Activated B cell treated with CpG ODN at 0.5 μM for 24 hours (primary cell): Measurements from ENCODE around the gene GAB1. TPM values are rescaled to one million over a fixed set of nuclear protein-coding genes. Genes with fewer than 3 reads are reported as not detected.

Source experiments
- ATAC-seq: fragments of 200-7000 bp; cut with Tn5 transposase; one replicate; pipeline ENCODE4 v1.10.0; 2021; ENCODE audit warnings: low read depth, mild to moderate bottlenecking, moderate library complexity
- CTCF ChIA-PET: fragments of 350-600 bp; sonication (Branson Sonifier 250); formaldehyde crosslinking; loops from one replicate; lab custom pipeline; 2021; ENCODE audit warnings: antibody characterized with exemption; lab: Charles Lee
- POLR2A ChIA-PET: fragments of 350-600 bp; sonication (Branson Sonifier 250); formaldehyde crosslinking; loops from one replicate; lab custom pipeline; 2021; ENCODE audit warnings: antibody characterized with exemption; lab: Charles Lee
- DNase-seq: peaks from one replicate; pipeline ENCODE4 v3.0.0; 2022
- H3K27ac Mint-ChIP-seq: one replicate; pipeline ENCODE4 v1.8.0; 2020; ENCODE audit warnings: mixed read lengths
- H3K27me3 Mint-ChIP-seq: one replicate; pipeline ENCODE4 v1.8.0; 2021; ENCODE audit warnings: mixed read lengths
- H3K36me3 Mint-ChIP-seq: one replicate; pipeline ENCODE4 v1.8.0; 2021; ENCODE audit warnings: low read depth, mixed read lengths
- H3K4me1 Mint-ChIP-seq: one replicate; pipeline ENCODE4 v1.8.0; 2021; ENCODE audit warnings: mixed read lengths
- H3K4me3 Mint-ChIP-seq: one replicate; pipeline ENCODE4 v1.8.0; 2020; ENCODE audit warnings: mild to moderate bottlenecking, mixed read lengths
- H3K9me3 Mint-ChIP-seq: one replicate; pipeline ENCODE4 v1.8.0; 2020; ENCODE audit warnings: mixed read lengths
- CTCF ChIP-seq: fragments of 200-600 bp; IDR thresholded peaks from one replicate; pipeline ENCODE4 v1.8.0; 2022; ENCODE audit warnings: antibody characterized with exemption, mild to moderate bottlenecking
- intact Hi-C: fragments of 100-400 bp; cut with micrococcal nuclease; formaldehyde crosslinking; loops from one replicate; pipeline ENCODE4 v1.15.1; 2024
- total RNA-seq: library from RNA; stranded (reverse); gene quantifications from 2 replicates; pipeline ENCODE4 v1.2.3, GENCODE V29; 2022

Gene GAB1
- total RNA-seq, 1 donor from 2014 or later = 12.0 TPM

GRCh38 chr4:143355540-143356217 lies 19.0 kb downstream of the GAB1 start:
- ATAC-seq = no peak
- Mint-ChIP-seq H3K4me1 (peaks cover 76% of the 10 kb centered on the region), H3K36me3 (no peaks in the 10 kb centered on the region), H3K27ac (peak overlapping the region; percentile 66), H3K27me3 (no peaks in the 10 kb centered on the region), H3K9me3 (no peaks in the 10 kb centered on the region), H3K4me3 (no peak overlapping the region)
- ChIA-PET POLR2A (interaction anchor here (0.9 to 5.8 kb wide), 2 partner anchors 12 to 18 kb away, joined by 3 to 31 read pairs; partner anchors contain the start of gene GAB1), CTCF (no interaction called here)
- no peak for TF ChIP-seq CTCF
- intact Hi-C loops = no loop called here
- DNase-seq = no peak

- peaks cover 81% of the 10 kb centered on the region for H3K4me1 Mint-ChIP-seq
- H3K27me3 Mint-ChIP-seq = no peaks in the 10 kb centered on the region
- no peak overlapping the region for H3K4me3 Mint-ChIP-seq
- ChIA-PET POLR2A (interaction anchor here (5.8 kb wide), 1 partner anchor 19 kb away, joined by 31 read pairs; the partner anchor contains the start of gene GAB1), CTCF (interaction anchor here (3.8 kb wide), 1 partner anchor 19 kb away, joined by 12 read pairs; no protein-coding TSS in a partner anchor)
- no peaks in the 10 kb centered on the region for H3K9me3 Mint-ChIP-seq
- DNase-seq (no peak), ATAC-seq (peak; percentile 35)
- H3K27ac Mint-ChIP-seq = peak overlapping the region; percentile 75
- intact Hi-C loops = no loop called here
- no peaks in the 10 kb centered on the region for H3K36me3 Mint-ChIP-seq
- TF ChIP-seq CTCF = no peak
Measured at GRCh38 chr4:143356493-143356892, 19.8 kb downstream of the GAB1 start.

GRCh38 chr4:143357161-143357845 lies 20.6 kb downstream of the GAB1 start:
- ChIA-PET POLR2A (interaction anchor here (2.3 to 5.8 kb wide), 2 partner anchors 19 to 20 kb away, joined by 19 to 31 read pairs; partner anchors contain the start of gene GAB1), CTCF (interaction anchor here (3.8 kb wide), 1 partner anchor 18 kb away, joined by 12 read pairs; no protein-coding TSS in a partner anchor)
- ATAC-seq (no peak), DNase-seq (no peak)
- TF ChIP-seq CTCF = no peak
- Mint-ChIP-seq H3K4me1 (peaks cover 74% of the 10 kb centered on the region), H3K9me3 (no peaks in the 10 kb centered on the region), H3K27ac (peak overlapping the region; percentile 75), H3K36me3 (no peaks in the 10 kb centered on the region), H3K27me3 (no peaks in the 10 kb centered on the region), H3K4me3 (no peak overlapping the region)
- intact Hi-C loops = no loop called here

GRCh38 chr4:143358419-143358818 lies 21.7 kb downstream of the GAB1 start:
- Mint-ChIP-seq H3K27me3 (no peaks in the 10 kb centered on the region), H3K9me3 (no peaks in the 10 kb centered on the region), H3K36me3 (no peaks in the 10 kb centered on the region), H3K4me1 (peaks cover 71% of the 10 kb centered on the region), H3K27ac (peak overlapping the region; percentile 83), H3K4me3 (peak overlapping the region; percentile 65)
- no peak for ATAC-seq
- ChIA-PET POLR2A (interaction anchor here (0.7 to 5.8 kb wide), 4 partner anchors 14 to 21 kb away, joined by 3 to 31 read pairs (median 11); partner anchors contain the start of gene GAB1), CTCF (interaction anchor here (0.8 to 3.8 kb wide), 3 partner anchors 15 to 18 kb away, joined by 4 to 12 read pairs (median 4); no protein-coding TSS in a partner anchor)
- TF ChIP-seq CTCF = no peak
- intact Hi-C loops = no loop called here
- DNase-seq = no peak
